GM12875 (cell line): ENCODE measurements around the gene LSM2.

ENCODE experiments used
- H3K4me3 ChIP-seq: one replicate; pipeline ENCODE4 v1.5.1; 2011; ENCODE audit warnings: low read depth, low read length, control low read depth
- CTCF ChIP-seq: IDR thresholded peaks from 2 replicates; pipeline ENCODE4 v1.5.1; 2011; ENCODE audit warnings: low read depth, mild to moderate bottlenecking, control low read depth, inconsistent platforms, low read length, moderate library complexity, borderline replicate concordance; ENCODE audit not compliant: insufficient read depth

Gene LSM2

GRCh38 chr6:31761343-31761742 is 45.4 kb downstream of the LSM2 start:
- no peak overlapping the region for H3K4me3 ChIP-seq
- no peak for TF ChIP-seq CTCF

GRCh38 chr6:31760790-31761189 is 46.0 kb downstream of the LSM2 start:
- no peak for TF ChIP-seq CTCF

GRCh38 chr6:31758281-31758680 is 48.5 kb downstream of the LSM2 start:
- no peak for TF ChIP-seq CTCF
- H3K4me3 ChIP-seq: no peak overlapping the region

More at GRCh38 chr6:31760790-31761189, 46.0 kb downstream of the LSM2 start:
- H3K4me3 ChIP-seq: no peak overlapping the region

- TF ChIP-seq CTCF: no peak
Observed at GRCh38 chr6:31752739-31753319, 53.9 kb downstream of the LSM2 start.

GRCh38 chr6:31750411-31751022 is 56.2 kb downstream of the LSM2 start:
- no peak overlapping the region for H3K4me3 ChIP-seq
- no peak for TF ChIP-seq CTCF

More at GRCh38 chr6:31752739-31753319, 53.9 kb downstream of the LSM2 start:
- H3K4me3 ChIP-seq: no peak overlapping the region

GRCh38 chr6:31749301-31750036 is 57.3 kb downstream of the LSM2 start:
- H3K4me3 ChIP-seq: no peak overlapping the region
- no peak for TF ChIP-seq CTCF
